NCI-H146 (cell line): Measurements from ENCODE around the gene FRRS1L.

Experiments
- DNase-seq: peaks from one replicate; lab custom pipeline; 2025; lab: John Stamatoyannopoulos, UW

The FRRS1L gene

GRCh38 chr9:109166771-109167601, at the start of gene FRRS1L:
Gene FRRS1L, minus strand, starts transcription at chr9:109167249. Its CDS starts 111 bp downstream, at chr9:109167138.
- DNase-seq = peak; percentile 46

DNA sequence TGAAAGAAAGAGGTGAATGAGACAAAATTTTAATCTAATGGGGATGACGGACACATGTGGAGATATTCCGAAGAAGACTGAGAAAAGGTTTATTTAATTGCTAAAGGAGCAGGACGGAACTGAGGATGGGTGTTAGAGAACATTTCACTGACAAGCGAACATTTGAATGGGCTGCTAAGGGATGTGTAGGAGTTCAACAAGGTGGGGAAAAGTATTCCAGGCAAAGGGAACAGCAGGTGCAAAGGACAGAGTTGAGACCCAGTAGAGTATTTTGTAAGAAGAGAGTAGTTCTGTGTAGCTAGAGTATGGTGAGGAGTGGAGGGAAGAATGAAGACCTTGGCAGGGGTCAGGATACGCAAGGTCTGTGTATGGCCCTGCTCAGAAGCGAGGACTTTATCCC, 47.4 kb upstream of the FRRS1L start:
- no peak for DNase-seq

DNA sequence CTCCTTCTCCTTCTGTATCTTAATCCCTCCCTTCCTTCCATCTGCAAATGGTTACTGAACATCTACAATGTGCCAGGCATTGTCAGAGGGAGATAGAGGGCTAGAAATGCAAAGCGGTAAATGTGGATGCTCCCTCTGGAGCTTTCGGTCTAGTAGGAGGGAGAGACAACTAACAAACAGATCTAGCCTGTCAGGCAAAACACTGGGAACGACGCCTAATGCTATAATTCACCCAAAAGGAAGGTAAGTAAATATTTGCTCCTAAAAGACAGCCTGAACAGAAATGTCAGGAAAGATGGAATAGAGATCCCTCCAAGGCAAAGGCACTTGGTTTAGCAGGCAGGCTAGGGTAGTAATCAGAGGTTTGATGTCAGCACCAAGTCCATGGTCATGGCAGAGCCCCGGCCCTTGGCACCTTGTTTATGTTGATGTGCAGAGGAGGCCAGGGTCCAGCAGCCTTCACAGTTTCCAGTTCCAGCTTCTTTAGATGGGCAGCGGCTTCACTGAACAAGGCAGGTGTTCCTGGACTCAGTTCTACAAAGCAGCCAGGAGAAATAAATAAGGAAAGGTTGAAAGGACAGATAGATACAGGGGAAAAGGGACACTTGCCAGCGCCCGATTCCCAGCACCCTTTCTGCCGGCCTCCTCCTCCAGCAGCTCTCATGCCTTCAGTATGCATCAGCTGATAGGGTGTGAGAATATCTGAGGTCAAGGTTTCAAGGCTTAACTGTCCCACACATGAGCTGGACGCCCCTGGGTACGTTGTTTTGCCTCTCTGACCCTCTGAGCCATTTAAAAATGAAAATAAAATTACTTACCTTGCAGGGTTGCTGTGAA, 46.5 kb upstream of the FRRS1L start:
- no peak for DNase-seq

- no peak for DNase-seq
These were observed 45.7 kb upstream of the FRRS1L start for GRCh38 chr9:109212768-109213167.

DNA sequence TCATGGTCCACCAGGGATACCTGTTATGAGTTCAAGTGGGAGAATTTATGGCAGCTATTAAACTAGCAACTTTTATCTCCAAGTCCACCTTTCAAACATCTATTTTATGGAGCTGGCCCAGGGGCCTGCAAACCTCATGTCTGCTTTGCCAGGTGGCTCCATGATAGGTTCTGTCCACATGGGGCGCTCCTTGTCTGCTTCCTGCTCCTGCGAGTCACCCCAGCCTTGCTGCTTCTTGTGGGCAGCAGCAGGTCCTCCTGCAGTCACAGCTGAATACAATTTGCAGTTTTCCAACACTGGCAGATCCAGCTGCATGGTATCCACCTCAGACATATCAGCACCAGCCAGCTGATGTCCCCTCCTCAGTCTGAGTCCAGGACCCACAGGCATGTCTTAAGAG, 39.6 kb upstream of the FRRS1L start:
- no peak for DNase-seq

GRCh38 chr9:109205526-109205925, 38.5 kb upstream of the FRRS1L start:
- no peak for DNase-seq

DNA sequence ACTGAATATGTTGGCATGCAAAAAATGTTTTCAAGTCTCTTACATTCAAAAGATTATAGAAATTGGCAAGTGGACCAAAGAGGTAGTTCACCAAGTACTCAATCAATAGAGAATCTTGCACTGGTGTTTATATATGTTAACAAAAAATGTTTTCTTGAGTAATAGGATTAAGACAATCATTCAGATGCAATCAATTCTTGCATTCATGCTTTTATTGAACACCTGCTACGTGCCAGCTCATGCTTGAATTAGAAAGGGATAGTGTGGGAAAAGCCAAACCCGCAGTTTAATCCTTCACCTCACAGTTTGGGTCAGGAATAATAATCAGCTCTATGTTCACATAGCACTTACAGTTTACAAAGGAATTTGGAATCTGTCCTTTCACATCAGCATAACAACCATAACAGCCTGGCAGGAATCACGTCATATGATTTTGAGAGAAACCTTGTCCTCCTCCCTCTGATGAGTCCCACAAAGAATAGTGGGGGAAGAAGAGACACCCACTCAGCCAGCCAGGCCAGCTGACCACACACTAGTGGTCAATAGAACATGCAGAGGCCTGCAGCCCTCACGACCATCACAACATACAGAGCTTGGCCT, 36.8 kb upstream of the FRRS1L start:
- DNase-seq = no peak

DNA sequence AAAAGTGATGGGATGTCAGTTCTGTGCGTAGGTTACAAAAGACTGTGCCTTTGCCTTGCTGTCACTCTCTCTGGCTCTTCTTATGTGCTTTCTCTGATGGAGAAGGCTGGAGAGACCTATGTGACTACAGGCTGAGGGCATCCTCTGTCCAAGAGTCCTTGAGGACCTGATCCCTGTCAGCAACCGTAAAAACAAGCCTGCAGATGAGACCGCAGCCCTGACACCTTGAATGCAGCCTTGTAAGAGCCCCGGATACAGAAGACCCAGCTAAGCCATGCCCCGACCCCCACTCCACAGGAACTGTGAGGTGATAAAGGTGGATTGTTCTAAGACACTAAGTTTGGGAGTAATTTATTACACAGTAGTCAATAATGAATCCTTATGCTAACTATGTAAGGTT, 32.6 kb upstream of the FRRS1L start:
- no peak for DNase-seq

DNA sequence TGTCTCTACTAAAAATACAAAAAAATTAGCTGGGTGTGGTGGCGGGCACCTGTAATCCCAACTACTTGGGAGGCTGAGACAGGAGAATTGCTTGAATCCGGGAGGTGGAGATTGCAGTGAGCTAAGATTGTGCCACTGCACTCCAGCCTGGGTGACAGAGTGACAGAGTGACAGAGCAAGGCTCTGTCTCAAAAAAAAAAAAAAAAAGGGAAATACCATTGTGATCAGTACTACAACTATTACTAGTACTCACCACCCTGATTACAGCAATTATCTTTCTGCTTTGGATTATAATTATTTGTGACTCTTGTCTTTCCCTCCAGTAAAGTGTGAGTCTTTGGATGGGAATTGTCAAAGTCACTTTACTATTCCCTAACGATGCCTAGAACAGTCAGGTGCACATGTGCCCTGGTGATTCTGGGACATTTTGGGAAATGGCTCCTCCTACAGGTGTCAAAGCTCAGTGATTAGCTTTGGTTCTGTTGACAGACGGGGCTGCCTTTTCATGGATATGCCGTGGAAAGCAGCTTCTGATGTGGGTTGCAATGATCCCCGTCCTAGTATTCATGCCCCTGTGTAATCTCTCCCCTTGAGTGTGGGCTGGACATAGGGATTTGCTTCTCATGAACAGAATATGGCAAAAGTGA, 31.8 kb upstream of the FRRS1L start:
- no peak for DNase-seq

DNA sequence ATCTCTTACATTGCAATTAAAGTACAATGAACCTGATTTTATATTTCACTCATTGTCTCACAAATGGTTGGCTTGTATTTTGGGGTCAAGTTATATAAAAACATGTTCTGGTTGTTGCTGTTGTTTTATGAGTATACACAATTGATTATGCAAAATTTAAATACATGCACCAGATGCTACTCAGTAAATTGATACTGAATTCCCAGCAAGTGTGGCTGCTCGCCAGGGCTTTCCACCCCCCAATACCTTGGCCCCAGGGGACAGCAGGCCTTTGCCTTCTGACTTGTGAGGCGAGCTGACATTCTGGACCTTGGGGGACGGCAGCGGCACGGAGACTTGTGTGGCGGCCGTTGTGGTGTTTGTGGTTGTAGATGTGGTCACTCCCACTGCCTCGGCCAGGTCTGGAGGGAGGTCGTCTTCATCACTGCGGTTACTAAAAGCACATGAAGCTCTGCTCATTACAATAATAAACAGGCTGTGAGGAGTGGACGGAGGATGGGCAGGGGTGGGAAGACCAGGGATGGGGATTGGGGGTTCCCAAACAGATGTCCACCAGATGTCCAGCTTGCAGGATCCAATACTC, 27.0 kb upstream of the FRRS1L start:
- DNase-seq = no peak

DNA sequence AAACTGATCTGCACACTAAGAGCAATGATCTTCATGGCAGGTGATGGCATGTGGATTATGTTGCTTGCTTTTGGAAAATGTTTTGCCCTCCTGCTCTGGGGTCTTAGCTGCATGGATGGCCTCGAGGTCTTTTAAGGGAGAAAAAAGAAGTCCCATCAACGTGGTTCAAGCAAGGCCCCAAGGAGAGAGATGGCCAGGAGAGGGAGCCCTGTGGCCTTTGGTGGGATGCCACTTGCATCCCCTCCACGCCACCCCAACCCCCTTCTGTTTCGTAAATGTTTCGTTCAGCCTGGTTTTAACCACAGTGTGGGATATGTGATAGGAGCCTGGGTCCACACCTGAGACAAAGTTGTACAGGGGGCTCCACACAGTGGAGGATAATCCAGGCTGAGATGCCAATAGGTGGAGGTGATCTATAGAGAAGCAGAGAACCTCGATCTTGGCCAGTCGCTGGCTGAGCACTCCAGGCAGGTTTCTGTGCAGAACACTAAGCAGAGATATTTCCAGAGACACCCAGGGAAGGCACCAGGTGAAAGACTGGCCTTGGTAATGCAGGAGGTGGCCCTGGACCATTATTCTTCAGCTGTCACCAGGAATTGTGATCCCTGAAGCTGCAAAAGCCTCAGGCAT, 25.8 kb upstream of the FRRS1L start:
- peak; percentile 2 for DNase-seq

GRCh38 chr9:109191746-109192145, 24.7 kb upstream of the FRRS1L start:
- DNase-seq = no peak

DNA sequence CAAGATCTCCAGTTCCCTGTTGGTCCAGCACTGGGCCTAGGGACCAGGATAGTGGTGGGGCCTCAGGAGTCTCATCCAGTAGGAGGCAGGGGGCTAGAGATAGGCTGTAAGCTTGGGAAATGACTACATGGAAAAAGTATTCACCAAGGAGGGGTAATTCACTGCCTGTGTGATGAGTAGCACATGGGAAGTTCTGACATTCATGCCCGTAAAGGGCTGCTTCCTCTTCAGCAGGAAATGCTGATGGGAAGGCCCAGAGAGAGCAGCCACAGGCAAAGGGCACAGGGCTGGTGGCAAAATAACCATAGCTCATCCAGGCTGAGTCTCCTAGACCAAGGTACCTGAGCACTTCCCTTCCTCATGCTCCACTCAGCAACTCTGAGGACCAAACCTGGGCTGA, 23.1 kb upstream of the FRRS1L start:
- DNase-seq = no peak

DNA sequence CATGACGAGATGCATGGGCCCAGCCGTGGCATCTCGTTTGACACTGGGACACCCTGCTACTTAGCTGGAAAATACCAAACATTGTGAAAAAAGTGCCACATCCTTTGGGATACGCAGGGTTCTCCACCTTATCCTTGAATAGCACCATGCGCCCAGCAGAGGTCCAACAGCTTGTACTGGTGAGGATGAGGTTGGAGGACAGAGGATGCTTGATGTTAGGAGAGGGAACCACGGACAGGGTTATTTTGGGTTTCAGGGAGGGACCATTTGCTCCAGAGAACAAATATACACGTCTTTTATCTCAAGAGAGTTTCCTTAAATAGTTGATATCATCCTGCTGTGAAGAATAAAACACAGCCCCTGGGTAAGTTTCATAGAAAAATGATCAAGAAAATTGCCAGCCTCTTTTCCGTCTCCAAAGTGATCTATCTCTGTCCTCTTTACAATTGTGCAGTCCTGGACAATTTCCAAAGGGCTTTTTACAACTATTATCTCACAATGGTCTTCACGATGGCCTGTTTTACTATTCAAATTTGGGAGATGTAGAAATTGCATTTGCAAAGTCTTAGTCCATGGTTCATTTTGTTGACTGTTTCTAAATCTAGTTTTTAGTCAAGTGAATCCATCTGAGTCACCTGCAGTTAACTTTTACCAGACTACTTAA, 19.9 kb upstream of the FRRS1L start:
- no peak for DNase-seq

- peak; percentile 63 for DNase-seq
These were observed 16.1 kb upstream of the FRRS1L start for GRCh38 chr9:109182940-109183798.

DNA sequence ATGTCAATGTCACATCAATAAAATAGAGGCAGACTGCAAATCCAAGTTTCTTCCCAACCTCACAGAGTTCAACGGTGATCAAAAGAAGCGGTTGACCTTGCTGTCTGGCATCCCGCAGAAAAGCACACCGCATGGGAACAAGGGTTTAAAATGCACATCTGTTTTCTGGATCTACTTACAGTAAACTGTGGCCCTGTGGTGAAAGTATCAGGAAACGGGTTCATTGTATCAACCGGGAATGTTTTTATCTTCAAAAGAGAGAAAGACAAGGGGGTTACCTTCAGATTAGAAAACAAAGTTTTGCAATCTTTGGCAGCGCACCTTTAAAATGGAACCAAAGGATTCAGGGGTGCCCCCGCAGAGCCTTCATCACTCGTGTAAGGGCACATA, 15.5 kb upstream of the FRRS1L start:
- DNase-seq = no peak

DNA sequence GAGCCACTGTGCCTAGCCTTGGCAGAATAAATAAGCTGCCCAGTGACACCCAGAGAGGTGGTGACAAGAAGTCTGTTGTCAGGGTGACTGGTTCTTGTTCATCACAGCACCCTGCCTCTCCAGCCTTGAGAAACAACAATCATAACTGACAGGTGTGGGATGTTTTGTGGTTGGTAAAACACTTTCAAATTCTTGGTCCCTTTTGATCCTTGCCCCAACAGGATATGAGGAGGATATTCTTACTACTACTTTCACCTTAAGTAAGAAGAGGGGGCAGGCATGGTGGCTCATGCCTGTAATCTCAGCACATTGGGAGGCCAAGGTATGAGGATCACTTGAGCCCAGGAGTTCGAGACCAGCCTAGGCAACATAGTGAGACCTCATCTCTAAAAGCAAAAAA, 14.2 kb upstream of the FRRS1L start:
- no peak for DNase-seq

- no peak for DNase-seq
These were observed 12.9 kb upstream of the FRRS1L start for GRCh38 chr9:109179801-109180523.

DNA sequence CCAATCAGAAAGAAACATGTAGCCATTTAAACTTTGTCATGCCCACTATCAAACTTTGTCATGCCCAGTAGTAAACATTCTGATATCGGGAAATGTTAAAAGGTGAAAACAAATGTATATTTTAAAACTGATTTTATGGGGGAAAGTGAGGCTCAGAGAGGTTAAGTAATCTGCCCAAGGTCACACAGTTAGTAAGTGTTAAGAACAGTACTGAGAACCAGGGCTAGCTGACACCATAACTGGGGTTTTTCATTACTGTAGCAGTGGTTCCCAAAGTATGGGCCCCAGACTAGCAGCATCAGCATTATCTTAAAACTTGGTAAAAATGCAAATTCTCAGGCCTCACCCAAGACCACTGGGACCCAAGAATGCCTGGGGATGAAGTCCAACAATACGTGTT, 9.9 kb upstream of the FRRS1L start:
- DNase-seq = no peak
